Measurements from ENCODE around the gene SAMD5. TPM values are rescaled to one million over a fixed set of nuclear protein-coding genes. Genes with fewer than 3 reads are reported as not detected.

The SAMD5 gene
- total and polyA plus RNA-seq, 2 of the 8 experiments (the other 6 are each of a cell fraction or from before 2014, with no cell fraction given): 0.02 to 0.04 TPM

DNA sequence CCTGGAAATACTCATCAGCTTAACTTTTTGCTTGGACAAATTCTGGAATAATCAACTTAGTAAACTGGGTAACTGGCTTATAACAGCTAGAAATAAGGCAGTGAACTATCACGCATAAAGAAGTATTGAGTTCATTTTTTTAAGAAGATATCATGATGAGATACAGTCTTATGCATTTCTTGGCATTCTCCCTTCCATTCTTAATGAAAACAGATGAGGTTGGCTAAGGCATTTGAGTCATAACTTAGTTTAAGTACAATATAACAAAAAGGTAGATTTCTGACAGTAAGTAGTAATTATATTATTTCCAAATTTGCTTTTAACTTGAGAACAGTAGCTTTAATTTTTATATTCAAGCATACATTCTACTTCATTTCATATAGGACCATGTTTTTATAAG is 56.1 kb downstream of the SAMD5 start:
- no peaks in the 10 kb centered on the region for H3K23me2 ChIP-seq (ENCODE audit: low read depth, low read length)
- H3K4ac ChIP-seq (replicated peaks; ENCODE audit: insufficient read length, low read depth, low read length): no peak overlapping the region
- H3K27ac ChIP-seq (ENCODE audit: low read depth, low read length): no peak overlapping the region
- H2AK5ac ChIP-seq (ENCODE audit: low read depth, low read length): no peak overlapping the region
- no peaks in the 10 kb centered on the region for H3K4me1 ChIP-seq (replicated peaks in 1 of 4; ENCODE audit: control insufficient read depth in 3 of 4, insufficient read depth in 4 of 4, low read length in 3 of 4)
- POLR2A ChIA-PET (ENCODE audit: partially characterized antibody): no interaction called here
- H3K9me3 ChIP-seq (ENCODE audit: insufficient read depth in 2 of 2, low read depth in 1 of 2, low read length in 1 of 2): no peaks in the 10 kb centered on the region
- no peak overlapping the region for H3K23ac ChIP-seq (ENCODE audit: insufficient read length)
- no peak overlapping the region for H3K9ac ChIP-seq (replicated peaks in 1 of 4; ENCODE audit: extremely low read depth in 1 of 4, low read depth in 3 of 4, low read length in 3 of 4)
- FAIRE-seq (no peak), DNase-seq (ENCODE audit: low read depth in 1 of 2, low spot score in 2 of 2) (no peak)
- H3K4me3 ChIP-seq (ENCODE audit: extremely low read depth in 1 of 4, insufficient read depth in 2 of 4, low read depth in 3 of 4, low read length in 4 of 4): no peak overlapping the region
- no peaks in the 10 kb centered on the region for H3K36me3 ChIP-seq (ENCODE audit: control insufficient read depth in 2 of 4, insufficient read depth in 4 of 4, low read length in 3 of 4)
- H3K4me2 ChIP-seq (ENCODE audit: insufficient read depth in 1 of 2, low read depth in 2 of 2, low read length in 2 of 2): no peak overlapping the region
- no peak overlapping the region for H2AFZ ChIP-seq (ENCODE audit: low read length)
- no peak overlapping the region for H3K56ac ChIP-seq (replicated peaks; ENCODE audit: insufficient read length, low read depth, low read length)
- no peaks in the 10 kb centered on the region for H3K79me1 ChIP-seq (ENCODE audit: low read depth, low read length)
- no peak overlapping the region for H2BK20ac ChIP-seq (ENCODE audit: low read length)
- 91% methylated on average over 1 of the region's 1 CpG; no CpG with 5 or more reads in 1 of the 2 experiments for WGBS, 2 experiments (ENCODE audit: extremely low coverage in 1 of 2, insufficient coverage in 1 of 2, insufficient read length in 1 of 2, insufficient replicate concordance in 2 of 2, low coverage in 1 of 2, low lambda C conversion rate in 2 of 2, missing lambda C conversion rate in 1 of 2)
- no peak overlapping the region for H3K14ac ChIP-seq (ENCODE audit: insufficient read length)
- H4K5ac ChIP-seq (ENCODE audit: insufficient read length, low read depth, low read length): no peak overlapping the region
- no peaks in the 10 kb centered on the region for H3K79me2 ChIP-seq (ENCODE audit: control insufficient read depth in 1 of 2, insufficient read depth in 2 of 2, low read length in 2 of 2)
- no peaks in the 10 kb centered on the region for H3K27me3 ChIP-seq (replicated peaks in 1 of 4; ENCODE audit: control insufficient read depth in 3 of 4, extremely low read depth in 1 of 4, insufficient read depth in 3 of 4, low read length in 3 of 4)
- H2BK15ac ChIP-seq (ENCODE audit: low read length): no peak overlapping the region
- H4K91ac ChIP-seq (replicated peaks; ENCODE audit: insufficient read length, low read length): no peak overlapping the region
- no peaks in the 10 kb centered on the region for H4K20me1 ChIP-seq (replicated peaks in 1 of 2; ENCODE audit: control insufficient read depth in 1 of 2, insufficient read depth in 2 of 2, low read length in 2 of 2)
- no peak overlapping the region for H4K8ac ChIP-seq (ENCODE audit: extremely low read depth, insufficient read depth, low read length)
- H2BK5ac ChIP-seq (ENCODE audit: low read depth, low read length): no peak overlapping the region
- H3K18ac ChIP-seq (ENCODE audit: extremely low read depth, low read length): no peak overlapping the region
- H2BK120ac ChIP-seq (replicated peaks; ENCODE audit: low read depth, low read length): no peak overlapping the region
- CTCF ChIA-PET (ENCODE audit: partially characterized antibody): no interaction called here
- H2BK12ac ChIP-seq (ENCODE audit: low read depth, low read length): no peak overlapping the region
- TF ChIP-seq HDAC6 (IDR thresholded peaks at IDR 0.05; ENCODE audit: low read depth, low read length) (no peak), JUN (IDR thresholded peaks at IDR 0.05; ENCODE audit: low read depth, low read length) (no peak), EP300 (IDR thresholded peaks at IDR 0.05; ENCODE audit: borderline replicate concordance in 1 of 2, low read depth in 2 of 2, low read length in 2 of 2) (no peak), MAFK (IDR thresholded peaks at IDR 0.05; ENCODE audit: low read depth, low read length) (no peak), FOSL1 (IDR thresholded peaks at IDR 0.05; ENCODE audit: insufficient read depth, low read depth, low read length) (no peak), TAF7 (optimal IDR thresholded peaks at IDR 0.05; ENCODE audit: borderline replicate concordance, low read depth, low read length) (no peak), TBP (IDR thresholded peaks at IDR 0.05; ENCODE audit: low read depth, low read length) (no peak), GTF2F1 (IDR thresholded peaks at IDR 0.05; ENCODE audit: borderline replicate concordance, low read depth, low read length) (no peak)

Measured in H1 (cell line).